ENCODE measurements around the gene PNPLA5.
"Not testable (repeated sequence)": the region's sequence is repeated elsewhere in the genome, so short reads cannot be mapped to it uniquely, and the experiment has no call there.

The PNPLA5 gene

GRCh38 chr22:43881091-43882061, 10.4 kb downstream of the PNPLA5 start:
- DNase-seq (ENCODE audit: low spot score): no peak

GRCh38 chr22:43880541-43880991, 11.2 kb downstream of the PNPLA5 start:
- no peak for DNase-seq (ENCODE audit: low spot score)

- no peak for DNase-seq (ENCODE audit: low spot score)
These were observed 11.8 kb downstream of the PNPLA5 start for GRCh38 chr22:43879901-43880540.

GRCh38 chr22:43878831-43879550, 12.8 kb downstream of the PNPLA5 start:
- DNase-seq (ENCODE audit: low spot score): no peak

GRCh38 chr22:43878079-43878795, 13.6 kb downstream of the PNPLA5 start:
- DNase-seq (ENCODE audit: low spot score): no peak

- no peak for DNase-seq (ENCODE audit: low spot score)
These were observed 14.8 kb downstream of the PNPLA5 start for GRCh38 chr22:43876866-43877509.

- DNase-seq (ENCODE audit: low spot score): no peak
These were observed 22.0 kb downstream of the PNPLA5 start for GRCh38 chr22:43869799-43870198.

GRCh38 chr22:43869001-43869400, 22.8 kb downstream of the PNPLA5 start:
- DNase-seq (ENCODE audit: low spot score): not testable (repeated sequence)

- DNase-seq (ENCODE audit: low spot score): peak; percentile 77
These were observed 23.8 kb downstream of the PNPLA5 start for GRCh38 chr22:43867839-43868635.

- no peak for DNase-seq (ENCODE audit: low spot score)
These were observed 29.0 kb downstream of the PNPLA5 start for GRCh38 chr22:43862882-43863202.

GRCh38 chr22:43862074-43862881, 29.5 kb downstream of the PNPLA5 start, which contains the start of gene SULT4A1:
TSS of gene SULT4A1 (minus strand) at chr22:43862513. CDS start at chr22:43862382, 131 bp downstream.
- DNase-seq (ENCODE audit: low spot score): peak; percentile 50

- no peak for DNase-seq (ENCODE audit: low spot score)
These were observed 30.3 kb downstream of the PNPLA5 start for GRCh38 chr22:43861529-43861928.

GRCh38 chr22:43860831-43861230, 31.0 kb downstream of the PNPLA5 start:
- no peak for DNase-seq (ENCODE audit: low spot score)

- DNase-seq (ENCODE audit: low spot score): no peak
These were observed 31.7 kb downstream of the PNPLA5 start for GRCh38 chr22:43860126-43860525.

GRCh38 chr22:43859621-43860020, 32.2 kb downstream of the PNPLA5 start:
- no peak for DNase-seq (ENCODE audit: low spot score)

- DNase-seq (ENCODE audit: low spot score): no peak
These were observed 32.6 kb downstream of the PNPLA5 start for GRCh38 chr22:43859176-43859575.

GRCh38 chr22:43858156-43858895, 33.5 kb downstream of the PNPLA5 start:
- DNase-seq (ENCODE audit: low spot score): no peak

- DNase-seq (ENCODE audit: low spot score): no peak
These were observed 34.4 kb downstream of the PNPLA5 start for GRCh38 chr22:43857367-43857766.

GRCh38 chr22:43855431-43855830, 36.4 kb downstream of the PNPLA5 start:
- no peak for DNase-seq (ENCODE audit: low spot score)
